ENCODE results near the gene TMEM11. TPM values are rescaled to one million over a fixed set of nuclear protein-coding genes. Genes with fewer than 3 reads are reported as not detected.

TMEM11 gene
- total RNA-seq, 4 donors from 2014 or later = 70.6 to 131 (median 90.9) TPM

DNA sequence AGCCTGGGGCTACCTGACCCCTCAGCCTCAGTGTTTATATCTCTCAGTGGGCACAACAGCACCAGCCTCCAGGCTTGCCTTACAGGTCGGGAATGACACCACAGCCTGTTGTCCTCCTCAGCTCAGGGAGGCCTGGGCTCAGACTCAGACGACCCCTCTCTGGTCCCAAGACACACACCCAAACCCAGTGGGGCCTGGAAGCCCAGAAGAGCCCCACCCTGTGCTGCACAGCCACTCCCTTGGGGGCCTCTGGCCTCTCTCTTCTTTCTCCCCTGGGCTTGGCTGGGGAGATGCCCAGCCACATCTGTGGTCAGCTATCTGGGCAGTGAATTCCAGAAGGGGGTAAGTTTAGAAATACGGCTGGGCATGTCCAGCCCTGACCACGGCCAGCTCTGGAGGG, 36.9 kb upstream of the TMEM11 start:
- ATAC-seq (peak in 1 of 2 donors; percentile 16), DNase-seq (peak in 1 of 2 donors; percentile 51)
- Histone ChIP-seq H3K4me3 (peak overlapping the region in 2 of 4 donors; percentile 1 to 15), H3K27ac (peak overlapping the region; percentile 89 to 95 (median 92)), H3K36me3 (no peaks in the 10 kb centered on the region), H3K4me1 (peaks cover 62 to 72% of the 10 kb centered on the region in 2 donors), H3K27me3 (no peaks in the 10 kb centered on the region), H3K9me3 (no peaks in the 10 kb centered on the region)
- no peak for TF ChIP-seq POLR2A (IDR thresholded peaks at IDR 0.05)
- no peak for TF ChIP-seq CTCF (IDR thresholded peaks at IDR 0.05 in 4 of 5, conservative IDR thresholded peaks at IDR 0.05 in 1 of 5)
- in situ Hi-C loops (cut with MboI; ENCODE audit: low sequenced_read_pairs in 4 of 4) (no loop called here), intact Hi-C loops (cut with DNase I; ENCODE audit: low total_unique reads) (loop anchor here (2.0 kb wide), 1 partner anchor 38 kb away; no protein-coding TSS in a partner anchor)

DNA sequence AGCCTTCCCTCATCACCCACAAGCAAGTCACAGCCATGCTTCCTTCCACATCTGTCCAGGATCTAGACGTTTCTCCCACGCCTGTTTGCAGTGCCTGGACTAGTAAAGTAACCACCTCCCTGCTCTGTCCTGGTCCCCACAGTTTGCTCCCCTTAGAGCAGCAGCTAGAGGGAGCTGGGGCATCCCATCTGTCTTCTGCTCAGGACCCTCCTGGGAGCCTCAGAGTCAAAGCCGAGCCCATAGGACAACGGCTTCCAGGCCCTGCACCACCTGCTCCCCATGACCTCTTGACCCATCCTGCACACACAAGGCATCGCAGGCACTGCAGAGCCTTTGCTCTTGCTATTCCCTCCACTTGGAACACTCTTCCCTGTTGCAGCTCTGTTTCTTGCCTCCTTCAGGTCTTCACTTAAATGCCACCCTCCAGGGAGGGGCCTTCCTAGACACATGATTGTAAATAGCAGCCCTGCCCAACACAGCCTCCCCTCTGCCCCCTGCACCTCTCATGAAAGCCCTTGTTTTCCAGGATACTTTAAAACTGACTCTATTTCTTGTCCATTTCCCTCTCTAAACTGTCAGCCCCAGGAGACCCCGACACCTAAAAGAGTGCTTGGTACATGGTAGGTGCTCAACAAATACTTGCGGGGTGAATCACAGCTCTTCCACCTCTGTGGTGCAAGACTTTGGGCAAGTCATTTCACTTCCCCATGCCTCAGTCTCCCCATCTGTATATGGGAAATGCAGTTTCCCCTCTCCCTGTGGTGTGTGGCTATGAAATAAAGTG, 36.2 kb upstream of the TMEM11 start:
- H3K4me1 ChIP-seq = peaks cover 70 to 79% of the 10 kb centered on the region in 2 donors
- no peak for TF ChIP-seq POLR2A (IDR thresholded peaks at IDR 0.05)
- no peak for TF ChIP-seq CTCF (IDR thresholded peaks at IDR 0.05 in 4 of 5, conservative IDR thresholded peaks at IDR 0.05 in 1 of 5)
- in situ Hi-C loops (cut with MboI; ENCODE audit: low sequenced_read_pairs in 4 of 4) (loop anchor here in 1 of 4 donors (25.0 kb wide), 1 partner anchor 113 kb away; the partner anchor contains the start of gene DHRS7B), intact Hi-C loops (cut with DNase I; ENCODE audit: low total_unique reads) (loop anchor here (2.0 kb wide), 1 partner anchor 37 kb away; no protein-coding TSS in a partner anchor)
- no peaks in the 10 kb centered on the region for H3K9me3 ChIP-seq
- DNase-seq (no peak), ATAC-seq (no peak)
- H3K27ac ChIP-seq = peak overlapping the region; percentile 89 to 95 (median 92)
- no peaks in the 10 kb centered on the region for H3K27me3 ChIP-seq
- no peak overlapping the region for H3K4me3 ChIP-seq
- H3K36me3 ChIP-seq = no peaks in the 10 kb centered on the region

GRCh38 chr17:21249086-21249795, 35.3 kb upstream of the TMEM11 start:
- no peaks in the 10 kb centered on the region for H3K9me3 ChIP-seq
- H3K36me3 ChIP-seq = no peaks in the 10 kb centered on the region
- intact Hi-C loops (cut with DNase I; ENCODE audit: low total_unique reads) = no loop called here
- TF ChIP-seq POLR2A (IDR thresholded peaks at IDR 0.05) (no peak), CTCF (IDR thresholded peaks at IDR 0.05 in 4 of 5, conservative IDR thresholded peaks at IDR 0.05 in 1 of 5) (no peak)
- peak overlapping the region; percentile 89 to 95 (median 92) for H3K27ac ChIP-seq
- H3K4me1 ChIP-seq = peaks cover 78 to 88% of the 10 kb centered on the region in 2 donors
- ATAC-seq (no peak), DNase-seq (peak in 1 of 2 donors; percentile 63)
- H3K4me3 ChIP-seq = no peak overlapping the region
- H3K27me3 ChIP-seq = no peaks in the 10 kb centered on the region
- in situ Hi-C loops (cut with MboI; ENCODE audit: low sequenced_read_pairs in 4 of 4) = loop anchor here in 1 of 4 donors (25.0 kb wide), 1 partner anchor 112 kb away; the partner anchor contains the start of gene DHRS7B

DNA sequence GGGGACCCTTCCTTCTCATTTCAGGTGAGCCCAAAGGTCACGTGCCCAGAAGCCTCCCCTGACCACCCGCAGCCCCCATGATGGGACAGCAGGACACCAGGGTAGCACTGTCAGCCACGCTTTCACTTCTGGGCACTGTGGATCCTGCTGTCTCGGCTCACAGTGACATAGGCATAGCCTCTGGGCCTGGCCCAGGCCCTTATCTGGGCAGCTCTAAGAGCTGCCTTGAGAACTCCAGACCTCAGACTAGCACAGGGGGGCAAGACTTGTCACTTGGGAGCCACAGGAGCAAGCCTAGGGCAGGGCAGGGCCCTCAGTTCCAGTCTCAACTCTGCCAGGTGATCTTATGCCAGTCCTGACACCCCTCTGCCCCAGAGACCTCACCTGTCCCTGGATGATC, 34.5 kb upstream of the TMEM11 start:
- DNase-seq (no peak), ATAC-seq (no peak)
- H3K9me3 ChIP-seq = no peaks in the 10 kb centered on the region
- intact Hi-C loops (cut with DNase I; ENCODE audit: low total_unique reads) (no loop called here), in situ Hi-C loops (cut with MboI; ENCODE audit: low sequenced_read_pairs in 4 of 4) (loop anchor here in 1 of 4 donors (25.0 kb wide), 1 partner anchor 111 kb away; the partner anchor contains the start of gene DHRS7B)
- TF ChIP-seq POLR2A (IDR thresholded peaks at IDR 0.05) = no peak
- no peak for TF ChIP-seq CTCF (IDR thresholded peaks at IDR 0.05 in 4 of 5, conservative IDR thresholded peaks at IDR 0.05 in 1 of 5)
- peak overlapping the region; percentile 89 to 95 (median 92) for H3K27ac ChIP-seq
- peaks cover 80 to 90% of the 10 kb centered on the region in 2 donors for H3K4me1 ChIP-seq
- H3K27me3 ChIP-seq = no peaks in the 10 kb centered on the region
- H3K4me3 ChIP-seq = no peak overlapping the region
- no peaks in the 10 kb centered on the region for H3K36me3 ChIP-seq
